Measurements from ENCODE around the gene SKI.

GRCh38 chr1:2190491-2190976 is 37.6 kb upstream of the SKI start:
- no peak for TF ChIP-seq YY1 (IDR thresholded peaks at IDR 0.05; ENCODE audit: insufficient read depth, insufficient read length)
- TF ChIP-seq SUZ12 (IDR thresholded peaks at IDR 0.05; ENCODE audit: extremely low read depth, insufficient read depth, insufficient read length), result no peak
- TF ChIP-seq ZNF274 (IDR thresholded peaks at IDR 0.05; ENCODE audit: low read depth, low read length), result no peak
